Measurements from ENCODE around the gene NTM. TPM values are rescaled to one million over a fixed set of nuclear protein-coding genes. Genes with fewer than 3 reads are reported as not detected.

Gene NTM
- total and polyA plus RNA-seq, 12 donors: 0.26 to 11.5 (median 4.0) TPM

DNA sequence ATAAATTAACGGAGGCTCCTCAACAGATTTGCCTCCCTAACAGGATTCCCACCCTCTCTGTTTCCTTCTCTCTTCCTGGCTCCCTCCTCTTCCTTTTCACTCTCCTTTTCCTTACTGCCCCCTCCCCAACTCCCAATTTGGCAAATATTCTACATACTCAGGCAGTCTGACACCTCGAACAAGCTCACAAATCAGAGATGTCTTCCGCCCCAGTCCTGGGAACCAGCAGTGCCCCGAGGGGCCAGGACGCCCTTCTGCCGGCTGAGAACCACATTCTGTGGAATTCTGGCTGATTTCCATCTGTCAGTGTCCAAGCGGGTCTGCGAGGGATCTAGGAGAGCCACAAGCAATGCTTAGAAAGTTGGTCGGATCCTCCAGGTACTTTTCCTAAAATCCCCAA, 94.0 kb downstream of the NTM start:
- intact Hi-C loops (cut with DNase I): no loop called here
- H3K27ac ChIP-seq: no peak overlapping the region
- TF ChIP-seq CTCF (IDR thresholded peaks at IDR 0.05) (no peak), POLR2A (IDR thresholded peaks at IDR 0.05) (no peak)
- 37 to 58% (median 41%) methylated on average over 9 of the region's 9 CpGs for WGBS, 4 donors
- DNase-seq: no peak
- no peaks in the 10 kb centered on the region for H3K36me3 ChIP-seq (replicated peaks in 1 of 2)
- H3K9me3 ChIP-seq (replicated peaks in 1 of 3): no peaks in the 10 kb centered on the region
- no peaks in the 10 kb centered on the region for H3K4me1 ChIP-seq (replicated peaks in 1 of 2)
- H3K4me3 ChIP-seq: no peak overlapping the region
- H3K27me3 ChIP-seq: no peaks in the 10 kb centered on the region

- TF ChIP-seq CTCF (IDR thresholded peaks at IDR 0.05): no peak
- TF ChIP-seq POLR2A (IDR thresholded peaks at IDR 0.05): no peak
- intact Hi-C loops (cut with DNase I): no loop called here
- H3K9me3 ChIP-seq (replicated peaks in 1 of 3): no peaks in the 10 kb centered on the region
- no peak overlapping the region for H3K27ac ChIP-seq
- H3K27me3 ChIP-seq: no peaks in the 10 kb centered on the region
- H3K4me1 ChIP-seq (replicated peaks in 1 of 2): no peaks in the 10 kb centered on the region
- no peak for DNase-seq
- no peaks in the 10 kb centered on the region for H3K36me3 ChIP-seq (replicated peaks in 1 of 2)
- H3K4me3 ChIP-seq: no peak overlapping the region
- WGBS, 4 donors: 73 to 89% (median 85%) methylated on average over 5 of the region's 5 CpGs
These were observed 94.6 kb downstream of the NTM start for GRCh38 chr11:131465039-131465438.

DNA sequence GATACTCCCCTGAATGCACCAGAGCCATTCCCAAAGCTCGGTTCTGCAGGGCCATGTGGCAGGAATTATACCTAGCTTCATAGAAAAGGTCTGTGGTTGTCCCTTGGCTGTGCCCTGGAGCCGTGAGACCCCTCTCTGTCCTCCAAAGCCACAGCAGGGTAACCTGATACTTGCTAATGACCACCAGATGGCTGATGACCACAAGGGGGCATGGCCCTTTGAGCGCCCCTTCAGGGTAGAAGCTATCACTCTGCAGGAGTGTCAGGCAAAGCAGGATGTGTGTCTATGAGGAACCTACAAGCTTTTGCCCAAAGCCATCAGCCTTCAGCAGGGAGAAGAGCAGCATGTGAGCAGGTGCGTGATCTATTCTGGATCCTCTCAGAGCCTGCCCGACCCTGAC, 95.3 kb downstream of the NTM start:
- 57 to 70% (median 65%) methylated on average over 5 of the region's 5 CpGs for WGBS, 4 donors

DNA sequence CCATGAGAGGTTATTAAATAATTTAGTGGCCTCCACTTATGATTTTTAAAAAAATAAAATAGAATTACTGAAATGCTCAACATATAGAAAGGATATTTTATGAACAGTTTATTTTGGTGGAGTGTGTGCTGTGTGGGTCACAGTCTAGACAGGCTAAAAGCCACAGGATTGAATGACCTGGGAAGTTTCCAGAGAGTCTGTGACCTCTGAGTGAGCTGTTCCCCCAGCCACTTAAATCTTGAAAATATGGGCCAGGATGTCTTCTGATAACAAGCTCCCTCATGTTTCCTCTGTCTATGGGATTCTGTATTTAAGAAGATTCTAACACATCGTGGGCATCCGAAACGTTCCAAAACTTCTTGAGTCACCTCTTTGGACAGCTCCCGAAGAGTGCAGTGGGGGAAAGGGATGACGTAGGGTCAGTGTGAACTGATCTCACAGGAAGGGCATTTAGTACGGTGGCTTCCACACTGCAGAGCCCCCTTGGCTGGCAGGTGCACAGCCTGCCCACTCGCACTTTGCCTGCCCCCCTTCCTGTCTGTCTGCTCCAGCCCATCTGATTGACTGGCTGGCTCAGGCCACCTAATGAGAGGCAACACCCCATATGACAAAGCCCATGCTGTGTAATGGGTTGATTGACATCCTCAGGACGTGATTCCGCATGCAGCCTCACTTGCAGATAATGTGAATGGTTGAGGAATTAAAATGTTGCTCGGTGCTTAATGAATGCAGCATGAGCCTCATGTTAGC, 97.4 kb downstream of the NTM start:
- no peak for DNase-seq
- no peaks in the 10 kb centered on the region for H3K4me1 ChIP-seq (replicated peaks in 1 of 2)
- TF ChIP-seq POLR2A (IDR thresholded peaks at IDR 0.05) (no peak), CTCF (IDR thresholded peaks at IDR 0.05) (no peak)
- H3K27me3 ChIP-seq: no peaks in the 10 kb centered on the region
- H3K36me3 ChIP-seq (replicated peaks in 1 of 2): no peaks in the 10 kb centered on the region
- 54 to 66% (median 55%) methylated on average over 8 to 10 of the region's 10 CpGs for WGBS, 4 donors
- no peaks in the 10 kb centered on the region for H3K9me3 ChIP-seq (replicated peaks in 1 of 3)
- no peak overlapping the region for H3K27ac ChIP-seq
- intact Hi-C loops (cut with DNase I): no loop called here
- no peak overlapping the region for H3K4me3 ChIP-seq

More for the DNA sequence above, 95.3 kb downstream of the NTM start:
- Histone ChIP-seq H3K4me1 (replicated peaks in 1 of 2) (no peaks in the 10 kb centered on the region), H3K36me3 (replicated peaks in 1 of 2) (no peaks in the 10 kb centered on the region), H3K4me3 (no peak overlapping the region), H3K27me3 (no peaks in the 10 kb centered on the region), H3K9me3 (replicated peaks in 1 of 3) (no peaks in the 10 kb centered on the region), H3K27ac (no peak overlapping the region)
- intact Hi-C loops (cut with DNase I): no loop called here
- no peak for DNase-seq
- no peak for TF ChIP-seq POLR2A (IDR thresholded peaks at IDR 0.05)
- no peak for TF ChIP-seq CTCF (IDR thresholded peaks at IDR 0.05)

Measured in adrenal gland (tissue), 12 donors.